GM21360 (cell line): Measurements from ENCODE around the gene SMIM5.
"Not testable (repeated sequence)": the region's sequence is repeated elsewhere in the genome, so short reads cannot be mapped to it uniquely, and the experiment has no call there.

Experiments
- ATAC-seq: cut with Tn5 transposase; IDR thresholded peaks from one replicate; pipeline ENCODE4 v1.9.1; 2021; ENCODE audit warnings: mild to moderate bottlenecking, moderate library complexity; ENCODE audit not compliant: unreplicated experiment

Gene SMIM5

GRCh38 chr17:75624021-75624420 lies 9.2 kb upstream of the SMIM5 start:
- no peak for ATAC-seq

GRCh38 chr17:75624714-75625345 lies 8.4 kb upstream of the SMIM5 start:
- ATAC-seq: no peak

- ATAC-seq: no peak
Observed at GRCh38 chr17:75625813-75626486, 7.3 kb upstream of the SMIM5 start.

GRCh38 chr17:75626496-75627038 lies 6.7 kb upstream of the SMIM5 start:
- ATAC-seq: no peak

GRCh38 chr17:75627094-75627493 lies 6.1 kb upstream of the SMIM5 start:
- no peak for ATAC-seq

GRCh38 chr17:75628425-75628824 lies 4.8 kb upstream of the SMIM5 start:
- no peak for ATAC-seq

- ATAC-seq: no peak
Observed at GRCh38 chr17:75629157-75629556, 4.1 kb upstream of the SMIM5 start.

- ATAC-seq: no peak
Observed at GRCh38 chr17:75630071-75630917, 2.9 kb upstream of the SMIM5 start.

GRCh38 chr17:75631353-75631752 lies 1.9 kb upstream of the SMIM5 start:
- no peak for ATAC-seq

- ATAC-seq: no peak
Observed at GRCh38 chr17:75632428-75632827, 806 bp upstream of the SMIM5 start.

- ATAC-seq: no peak
Observed at GRCh38 chr17:75633486-75634375, 497 bp downstream of the SMIM5 start.

- no peak for ATAC-seq
Observed at GRCh38 chr17:75634376-75634740, 1.1 kb downstream of the SMIM5 start.

GRCh38 chr17:75634754-75635609 lies 1.7 kb downstream of the SMIM5 start:
- ATAC-seq: no peak

- ATAC-seq: no peak
Observed at GRCh38 chr17:75635610-75636202, 2.5 kb downstream of the SMIM5 start.

- ATAC-seq: no peak
Observed at GRCh38 chr17:75636381-75637142, 3.3 kb downstream of the SMIM5 start.

GRCh38 chr17:75637143-75637538 lies 3.9 kb downstream of the SMIM5 start:
- ATAC-seq: no peak

GRCh38 chr17:75637551-75637950 lies 4.3 kb downstream of the SMIM5 start:
- no peak for ATAC-seq

GRCh38 chr17:75638039-75638438 lies 4.8 kb downstream of the SMIM5 start:
- not testable (repeated sequence) for ATAC-seq

GRCh38 chr17:75638893-75639292 lies 5.7 kb downstream of the SMIM5 start:
- no peak for ATAC-seq
